H4 (cell line): ENCODE measurements around the gene CDH5. TPM values are rescaled to one million over a fixed set of nuclear protein-coding genes. Genes with fewer than 3 reads are reported as not detected.
"Not testable (repeated sequence)": the region's sequence is repeated elsewhere in the genome, so short reads cannot be mapped to it uniquely, and the experiment has no call there.

Experiments
- DNase-seq: peaks from one replicate; pipeline ENCODE4 v3.0.0-alpha.2; 2015; ENCODE audit warnings: low spot score
- total RNA-seq: library from RNA; depleted of rRNA; stranded (reverse); fragments of >200 nt; shearing (Covaris generic); gene quantifications from 2 replicates; pipeline ENCODE4 v1.2.3, GENCODE V29; 2014; rRNA removed

Gene CDH5
- total RNA-seq, 1 experiment from 2014 or later: not detected

GRCh38 chr16:66437391-66437945, 71.0 kb downstream of the CDH5 start:
- DNase-seq: no peak

- no peak for DNase-seq
Measured at GRCh38 chr16:66438536-66438935, 72.0 kb downstream of the CDH5 start.

GRCh38 chr16:66439051-66439730, 72.7 kb downstream of the CDH5 start:
- no peak for DNase-seq

- DNase-seq: no peak
Measured at GRCh38 chr16:66440271-66440802, 73.8 kb downstream of the CDH5 start.

- DNase-seq: no peak
Measured at GRCh38 chr16:66440970-66441369, 74.5 kb downstream of the CDH5 start.

- DNase-seq: no peak
Measured at GRCh38 chr16:66441586-66442375, 75.3 kb downstream of the CDH5 start.

- DNase-seq: no peak
Measured at GRCh38 chr16:66442502-66443268, 76.2 kb downstream of the CDH5 start.

- no peak for DNase-seq
Measured at GRCh38 chr16:66443269-66443652, 76.8 kb downstream of the CDH5 start.

- DNase-seq: no peak
Measured at GRCh38 chr16:66444049-66444481, 77.6 kb downstream of the CDH5 start.

GRCh38 chr16:66446737-66447136, 80.2 kb downstream of the CDH5 start:
- no peak for DNase-seq

- DNase-seq: no peak
Measured at GRCh38 chr16:66447491-66447890, 81.0 kb downstream of the CDH5 start.

- no peak for DNase-seq
Measured at GRCh38 chr16:66451548-66451947, 85.1 kb downstream of the CDH5 start.

- not testable (repeated sequence) for DNase-seq
Measured at GRCh38 chr16:66453230-66453629, 86.7 kb downstream of the CDH5 start.

Other genes with a start within 250 kb of the CDH5 start
- gene BEAN1, start 60.6 kb downstream of the CDH5 start, total RNA-seq: 0.29 and 0.89 TPM in 2 replicates
- 12.0 and 15.5 TPM in 2 replicates for gene TK2, start 183.4 kb downstream of the CDH5 start, total RNA-seq
- gene CKLF, start 185.9 kb downstream of the CDH5 start, total RNA-seq: 158 and 163 TPM in 2 replicates
- 0.85 and 1.1 TPM in 2 replicates for gene CMTM1, start 199.7 kb downstream of the CDH5 start, total RNA-seq
- not detected in 2 replicates for gene CMTM2, start 212.8 kb downstream of the CDH5 start, total RNA-seq
- gene CMTM3, start 238.0 kb downstream of the CDH5 start, total RNA-seq: 20.0 and 29.8 TPM in 2 replicates